Panc1 (cell line): ENCODE results near the gene CEPT1.

Experiments used
- CTCF ChIP-seq: fragments of 450-650 bp; IDR thresholded peaks from 2 replicates; pipeline ENCODE4 v1.5.1; 2017; ENCODE audit warnings: mild to moderate bottlenecking
- POLR2AphosphoS5 ChIP-seq: IDR thresholded peaks from 2 replicates; pipeline ENCODE4 v1.6.1; 2012; ENCODE audit warnings: mild to moderate bottlenecking, low read depth, low read length, moderate library complexity
- TCF7L2 ChIP-seq: IDR thresholded peaks from 2 replicates; pipeline ENCODE4 v1.6.1; 2011; ENCODE audit warnings: mild to moderate bottlenecking, low read depth, low read length, inconsistent platforms

GRCh38 chr1:111145542-111145941 is 5.5 kb downstream of the CEPT1 start:
- TF ChIP-seq CTCF (no peak), POLR2AphosphoS5 (no peak), TCF7L2 (no peak)
